Forelimb muscle (tissue), 1 donor: ENCODE measurements around the gene ATP1A2. TPM values are rescaled to one million over a fixed set of nuclear protein-coding genes. Genes with fewer than 3 reads are reported as not detected.

Experiments used
- DNase-seq: peaks from one replicate; pipeline ENCODE4 v3.0.0-alpha.2; 2013; ENCODE audit warnings: low read depth
- polyA plus RNA-seq: library from polyadenylated mRNA; unstranded; fragments of 120-200 nt; gene quantifications from one replicate; pipeline ENCODE4 v1.2.1, GENCODE V29; 2013; ENCODE audit not compliant: insufficient read length

Gene ATP1A2
- polyA plus RNA-seq, 1 donor: 81.8 TPM

DNA sequence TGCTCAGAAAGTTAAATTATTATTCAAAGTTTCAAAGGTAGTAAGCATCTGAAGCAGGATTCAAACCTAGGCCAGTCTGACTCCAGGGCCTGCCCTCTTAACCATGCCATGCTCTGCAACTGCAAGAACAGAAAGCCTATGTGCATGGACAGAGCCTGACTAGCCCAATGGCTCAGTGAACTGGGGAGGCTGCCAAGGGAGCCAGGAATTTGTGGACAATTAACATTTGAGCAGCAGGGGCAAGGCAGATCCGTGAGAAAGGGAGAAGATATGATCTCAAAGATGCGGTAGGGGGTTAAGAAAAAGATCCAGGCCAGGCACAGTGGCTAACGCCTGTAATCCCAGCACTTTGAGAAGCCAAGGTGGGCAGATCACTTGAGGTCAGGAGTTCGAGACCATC, 29.4 kb downstream of the ATP1A2 start:
- no peak for DNase-seq

- DNase-seq: no peak
Measured at GRCh38 chr1:160146107-160146506, 30.5 kb downstream of the ATP1A2 start.

GRCh38 chr1:160148121-160148520, 32.6 kb downstream of the ATP1A2 start:
- no peak for DNase-seq

DNA sequence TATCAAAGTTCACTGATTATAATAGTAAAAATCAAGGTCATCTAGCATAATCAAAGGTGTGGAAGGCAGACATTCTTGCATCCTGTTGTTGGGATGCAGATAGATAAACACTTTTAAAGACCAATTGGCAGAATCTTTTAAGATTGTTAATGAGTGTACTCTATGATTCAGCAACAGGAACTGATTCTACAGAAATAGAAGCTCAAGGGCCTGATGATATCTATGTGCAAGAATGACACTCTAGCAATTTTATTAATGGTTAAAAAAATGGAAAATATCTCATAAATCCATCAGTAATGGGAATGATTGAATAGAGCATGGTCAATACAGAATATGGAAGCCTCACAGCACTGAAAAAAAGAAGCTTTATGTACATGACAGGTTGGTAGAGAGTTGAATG, 33.7 kb downstream of the ATP1A2 start:
- no peak for DNase-seq

GRCh38 chr1:160149716-160150115, 34.2 kb downstream of the ATP1A2 start:
- no peak for DNase-seq

GRCh38 chr1:160151303-160151702, 35.7 kb downstream of the ATP1A2 start, which contains the start of gene ATP1A4:
TSS of gene ATP1A4 (plus strand) at chr1:160151603. CDS start at chr1:160152041, 438 bp downstream.
- DNase-seq: no peak

DNA sequence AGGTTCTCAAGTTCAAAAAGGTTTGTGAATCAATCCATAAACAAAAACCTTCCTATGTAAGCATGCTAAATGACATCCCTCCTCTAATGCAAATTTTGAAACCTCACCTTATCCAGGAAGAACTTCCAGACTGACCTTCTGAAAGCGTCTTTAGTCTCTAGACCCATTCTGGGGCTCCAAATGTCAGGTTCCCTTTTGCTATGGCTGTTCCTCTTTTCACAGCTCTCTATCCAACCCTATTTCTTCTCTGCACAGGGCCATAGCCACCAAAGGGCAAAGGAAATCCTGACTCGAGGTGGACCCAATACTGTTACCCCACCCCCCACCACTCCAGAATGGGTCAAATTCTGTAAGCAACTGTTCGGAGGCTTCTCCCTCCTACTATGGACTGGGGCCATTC, 39.2 kb downstream of the ATP1A2 start:
- no peak for DNase-seq

DNA sequence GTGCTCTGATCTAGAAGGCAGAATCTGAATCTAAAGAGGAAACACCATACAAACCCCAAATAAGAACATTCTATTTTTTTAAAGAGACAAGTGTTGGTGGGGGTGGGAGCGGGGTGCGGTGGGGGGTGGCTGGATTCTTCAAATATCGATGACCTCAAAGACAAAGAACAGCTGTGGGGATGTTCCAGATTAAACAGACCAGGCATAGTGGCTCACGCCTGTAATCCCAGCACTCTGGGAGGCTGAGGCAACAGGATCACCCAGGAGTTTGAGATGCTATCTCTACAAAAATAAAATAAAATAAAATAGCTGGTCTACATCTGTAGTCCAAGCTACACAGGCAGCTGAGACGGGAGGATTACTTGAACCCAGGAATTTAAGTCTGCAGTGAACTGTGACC, 40.8 kb downstream of the ATP1A2 start:
- no peak for DNase-seq

- no peak for DNase-seq
Measured at GRCh38 chr1:160157174-160157573, 41.6 kb downstream of the ATP1A2 start.

- no peak for DNase-seq
Measured at GRCh38 chr1:160158031-160158430, 42.5 kb downstream of the ATP1A2 start.

DNA sequence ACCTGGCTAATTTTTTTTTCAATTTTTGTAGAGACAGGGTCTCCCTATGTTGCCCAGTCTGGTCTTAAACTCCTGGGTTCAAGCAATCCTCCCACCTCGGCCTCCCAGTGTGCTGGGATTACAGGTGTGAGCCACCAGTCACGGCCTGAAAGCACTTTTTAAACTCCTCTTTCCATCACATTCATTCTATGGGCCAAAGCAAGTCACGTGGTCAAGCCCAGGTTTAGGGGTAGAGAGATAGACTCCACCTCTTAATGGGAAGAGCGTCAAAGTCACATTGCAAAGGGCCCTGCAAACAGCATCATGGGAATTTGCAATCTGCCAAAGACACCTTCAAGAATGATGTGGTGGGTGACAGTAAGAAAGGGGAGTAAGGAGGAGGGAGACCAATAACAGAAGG, 43.0 kb downstream of the ATP1A2 start:
- no peak for DNase-seq

GRCh38 chr1:160159846-160160245, 44.3 kb downstream of the ATP1A2 start:
- DNase-seq: no peak

GRCh38 chr1:160161965-160162705, 46.6 kb downstream of the ATP1A2 start:
- no peak for DNase-seq

GRCh38 chr1:160162931-160163330, 47.4 kb downstream of the ATP1A2 start:
- DNase-seq: no peak

DNA sequence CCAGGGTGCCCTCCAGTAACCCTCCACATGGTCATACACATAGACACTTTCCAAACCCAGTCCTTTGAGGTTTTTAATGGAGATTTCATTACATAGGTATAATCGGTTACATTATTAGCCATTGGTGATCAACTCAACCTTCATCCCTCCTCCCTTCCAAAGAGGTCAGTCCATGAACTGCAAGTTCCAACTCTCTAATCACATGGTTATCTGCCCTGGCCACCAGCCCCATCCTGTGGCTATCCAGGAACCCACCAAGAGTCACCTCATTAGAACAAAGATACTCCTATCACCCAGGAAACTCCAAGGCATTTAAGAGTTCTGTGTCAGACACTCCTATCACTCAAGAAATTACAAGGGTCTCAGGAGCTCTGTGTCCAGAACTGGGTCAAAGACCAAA, 48.1 kb downstream of the ATP1A2 start:
- DNase-seq: no peak

DNA sequence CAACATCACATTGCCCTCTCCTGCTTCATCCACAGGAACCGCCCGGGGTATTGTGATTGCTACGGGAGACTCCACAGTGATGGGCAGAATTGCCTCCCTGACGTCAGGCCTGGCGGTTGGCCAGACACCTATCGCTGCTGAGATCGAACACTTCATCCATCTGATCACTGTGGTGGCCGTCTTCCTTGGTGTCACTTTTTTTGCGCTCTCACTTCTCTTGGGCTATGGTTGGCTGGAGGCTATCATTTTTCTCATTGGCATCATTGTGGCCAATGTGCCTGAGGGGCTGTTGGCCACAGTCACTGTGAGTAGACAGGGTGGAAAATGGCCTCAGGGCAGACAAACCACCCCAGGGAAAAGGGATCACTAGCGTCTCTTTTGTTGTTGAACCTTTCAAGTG, 48.6 kb downstream of the ATP1A2 start:
- DNase-seq: no peak

GRCh38 chr1:160166166-160166868, 50.8 kb downstream of the ATP1A2 start:
- DNase-seq: no peak

DNA sequence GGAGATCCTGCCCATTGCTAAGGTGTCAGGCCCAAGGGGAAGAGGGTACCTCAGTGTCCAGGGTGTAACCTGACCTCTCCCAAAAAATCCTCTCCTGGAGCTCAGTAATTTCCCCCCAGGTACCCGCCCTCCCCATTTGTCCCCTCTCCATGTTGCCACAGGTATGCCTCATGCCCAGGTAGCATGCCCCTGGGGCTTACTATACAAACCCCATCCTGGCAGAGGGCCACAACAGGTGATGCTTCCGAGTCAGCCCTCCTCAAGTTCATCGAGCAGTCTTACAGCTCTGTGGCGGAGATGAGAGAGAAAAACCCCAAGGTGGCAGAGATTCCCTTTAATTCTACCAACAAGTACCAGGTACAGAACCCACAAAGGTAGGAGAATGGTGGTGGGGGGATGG, 51.5 kb downstream of the ATP1A2 start:
- no peak for DNase-seq

DNA sequence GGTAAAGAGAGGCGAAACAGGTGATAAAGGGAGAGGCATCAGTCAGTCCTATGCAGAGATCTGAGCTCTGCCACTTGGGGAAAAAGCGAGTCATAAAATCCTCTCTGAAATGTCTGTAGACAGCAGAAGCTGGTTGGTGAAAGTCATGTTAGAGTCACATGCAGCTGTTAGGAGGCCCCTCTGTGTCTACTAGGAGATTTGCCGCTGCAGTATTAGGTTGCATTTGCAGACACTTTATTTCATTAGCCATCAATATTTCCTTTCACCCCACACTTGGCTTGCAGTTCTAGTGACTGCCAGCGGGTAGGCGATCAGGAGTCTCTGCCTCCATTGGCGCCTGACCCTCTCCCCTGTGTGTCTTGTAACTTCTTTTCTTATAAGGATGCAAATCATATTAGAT, 52.0 kb downstream of the ATP1A2 start:
- no peak for DNase-seq

DNA sequence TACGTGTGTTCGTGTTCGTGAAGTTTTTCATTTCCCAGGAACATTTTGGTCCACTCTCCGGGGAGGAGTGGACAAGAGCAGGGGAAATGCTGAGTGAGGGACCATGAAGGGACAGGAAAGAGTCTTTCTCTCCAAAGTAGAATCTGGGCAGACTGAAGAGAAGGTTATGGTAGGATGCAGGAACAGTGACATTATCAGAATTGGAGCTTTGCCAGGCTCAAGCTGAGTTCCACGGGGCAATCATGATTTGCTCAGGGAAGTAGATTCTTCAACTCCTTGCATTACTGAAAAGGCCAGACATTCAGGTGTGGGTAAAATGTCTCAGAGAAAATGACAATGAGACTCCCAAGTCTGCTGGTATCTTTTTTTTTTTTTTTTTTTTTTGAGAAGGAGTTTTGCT, 52.5 kb downstream of the ATP1A2 start:
- DNase-seq: no peak

DNA sequence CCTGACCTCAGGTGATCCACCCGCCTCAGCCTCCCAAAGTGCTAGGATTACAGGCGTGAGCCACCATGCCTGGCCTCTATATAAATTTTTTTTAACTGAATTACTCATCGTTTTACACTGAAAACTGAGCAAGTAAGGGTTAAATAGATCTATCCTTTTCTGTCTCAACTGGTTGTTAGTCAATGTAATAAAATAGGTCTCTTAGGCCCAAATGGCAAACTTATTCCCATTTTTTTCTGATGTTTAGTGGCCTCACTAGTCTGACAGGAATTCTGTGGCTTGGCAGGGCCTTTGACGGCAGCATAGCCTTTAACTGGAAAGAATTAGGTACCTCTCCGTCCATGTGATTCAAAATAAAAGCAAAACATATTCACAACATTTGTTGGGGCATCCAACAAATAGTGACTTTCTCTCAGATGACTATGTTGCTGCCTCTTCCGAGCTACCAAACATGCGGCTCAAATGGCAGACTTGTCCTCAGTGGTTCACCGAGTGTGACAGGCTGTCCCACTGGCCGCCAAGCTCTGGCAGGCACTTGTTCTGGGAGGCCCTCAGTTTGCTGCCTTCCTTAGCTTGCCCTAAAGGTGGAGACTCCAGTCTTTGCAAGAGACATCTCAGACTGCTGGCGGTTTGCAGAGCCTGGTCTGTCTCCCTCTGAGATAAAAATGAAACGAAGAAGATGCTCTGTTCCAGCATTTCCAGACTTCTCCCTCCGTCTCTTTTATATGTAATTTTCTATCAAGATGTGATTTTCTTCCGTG, 53.2 kb downstream of the ATP1A2 start:
- no peak for DNase-seq

DNA sequence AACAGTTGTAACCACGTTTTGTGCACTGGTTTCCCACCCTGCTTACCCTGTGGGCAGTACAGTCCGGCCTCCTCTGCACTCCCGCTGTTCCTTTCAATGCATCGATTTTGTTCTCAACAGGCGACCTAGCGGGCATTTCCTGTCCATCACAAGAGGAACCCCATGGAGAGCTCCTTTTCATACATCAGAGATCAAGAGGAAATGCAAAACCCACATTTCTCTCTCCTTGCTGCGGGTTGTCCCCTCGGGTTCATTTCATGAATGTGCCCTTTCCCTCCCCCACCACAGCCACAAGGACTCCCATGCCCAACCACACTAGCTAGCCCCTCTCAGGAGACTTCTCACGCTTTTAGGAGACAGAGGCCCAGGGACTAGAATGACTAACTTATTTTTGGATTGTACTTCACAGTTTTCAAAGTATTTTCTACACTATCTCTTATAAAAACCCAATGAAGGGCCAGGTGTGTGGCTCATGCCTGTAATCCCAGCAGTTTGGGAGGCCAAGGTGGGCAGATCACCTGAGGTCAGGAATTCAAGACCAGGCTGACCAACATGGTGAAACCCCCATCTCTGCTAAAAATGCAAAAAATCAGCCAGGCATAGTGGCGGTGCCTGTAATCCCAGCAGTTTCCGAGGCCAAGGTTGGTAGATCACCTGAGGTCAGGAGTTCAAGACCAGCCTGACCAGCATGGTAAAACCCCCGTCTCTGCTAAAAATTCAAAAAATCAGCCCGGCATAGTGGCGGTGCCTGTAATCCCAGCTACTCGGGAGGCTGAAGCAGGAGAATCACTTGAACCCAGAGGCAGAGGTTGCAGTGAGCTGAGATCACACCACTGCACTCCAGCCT, 54.2 kb downstream of the ATP1A2 start:
- no peak for DNase-seq
